Endothelial cell (in vitro differentiated cells): ENCODE data around the gene AXIN1. TPM values are rescaled to one million over a fixed set of nuclear protein-coding genes. Genes with fewer than 3 reads are reported as not detected.

Experiments
- DNase-seq: peaks from one replicate; pipeline ENCODE4 v3.0.0; 2021; ENCODE audit warnings: low spot score
- H3K27ac Mint-ChIP-seq: one replicate; pipeline ENCODE4 v1.8.0; 2021; ENCODE audit warnings: mixed read lengths, inconsistent platforms; ENCODE audit not compliant: unreplicated experiment
- H3K27me3 Mint-ChIP-seq: one replicate; pipeline ENCODE4 v1.8.0; 2021; ENCODE audit warnings: mild to moderate bottlenecking, moderate library complexity, mixed read lengths, inconsistent platforms; ENCODE audit not compliant: unreplicated experiment
- H3K36me3 Mint-ChIP-seq: one replicate; pipeline ENCODE4 v1.8.0; 2021; ENCODE audit warnings: mild to moderate bottlenecking, low read depth, mixed read lengths, inconsistent platforms; ENCODE audit not compliant: unreplicated experiment
- H3K4me1 Mint-ChIP-seq: one replicate; pipeline ENCODE4 v1.8.0; 2021; ENCODE audit warnings: mild to moderate bottlenecking, mixed read lengths, inconsistent platforms; ENCODE audit not compliant: unreplicated experiment
- H3K4me3 Mint-ChIP-seq: one replicate; pipeline ENCODE4 v1.8.0; 2021; ENCODE audit warnings: mild to moderate bottlenecking, mixed read lengths, inconsistent platforms; ENCODE audit not compliant: unreplicated experiment
- H3K9me3 Mint-ChIP-seq: one replicate; pipeline ENCODE4 v1.8.0; 2021; ENCODE audit warnings: mixed read lengths, inconsistent platforms; ENCODE audit not compliant: unreplicated experiment
- CTCF ChIP-seq: fragments of 200-600 bp; sonication (generic); IDR thresholded peaks from one replicate; pipeline ENCODE4 v1.5.0; 2021; ENCODE audit warnings: antibody characterized with exemption; ENCODE audit not compliant: unreplicated experiment
- total RNA-seq: library from RNA; stranded (reverse); fragmentation: NEBNext Ultra II Directional; extraction: Animal tissue kit (Norgen Biotek cat#: 25700); gene quantifications from one replicate; pipeline ENCODE4 v1.2.1, GENCODE V29; 2021; ENCODE audit not compliant: unreplicated experiment

AXIN1 gene
- total RNA-seq, 1 donor from 2014 or later = 17.5 TPM

- H3K9me3 Mint-ChIP-seq = no peaks in the 10 kb centered on the region
- peaks cover 12% of the 10 kb centered on the region for H3K36me3 Mint-ChIP-seq
- no peak for DNase-seq
- no peaks in the 10 kb centered on the region for H3K4me1 Mint-ChIP-seq
- no peak overlapping the region for H3K4me3 Mint-ChIP-seq
- no peak overlapping the region for H3K27ac Mint-ChIP-seq
- peaks cover 5% of the 10 kb centered on the region for H3K27me3 Mint-ChIP-seq
- TF ChIP-seq CTCF = no peak
These were observed 43.0 kb downstream of the AXIN1 start for GRCh38 chr16:309476-309875.

- Mint-ChIP-seq H3K4me3 (no peak overlapping the region), H3K9me3 (no peaks in the 10 kb centered on the region), H3K36me3 (peaks cover 10% of the 10 kb centered on the region), H3K27ac (no peak overlapping the region), H3K27me3 (peaks cover 7% of the 10 kb centered on the region), H3K4me1 (no peaks in the 10 kb centered on the region)
- DNase-seq = no peak
- no peak for TF ChIP-seq CTCF
These were observed 44.7 kb downstream of the AXIN1 start for GRCh38 chr16:307691-308312.

GRCh38 chr16:306911-307370 is 45.6 kb downstream of the AXIN1 start:
- Mint-ChIP-seq H3K36me3 (peaks cover 8% of the 10 kb centered on the region), H3K27me3 (peaks cover 7% of the 10 kb centered on the region), H3K4me3 (no peak overlapping the region), H3K4me1 (no peaks in the 10 kb centered on the region), H3K27ac (no peak overlapping the region), H3K9me3 (no peaks in the 10 kb centered on the region)
- TF ChIP-seq CTCF = no peak
- DNase-seq = no peak

- Mint-ChIP-seq H3K4me1 (no peaks in the 10 kb centered on the region), H3K27me3 (peaks cover 7% of the 10 kb centered on the region), H3K9me3 (no peaks in the 10 kb centered on the region), H3K36me3 (peaks cover 8% of the 10 kb centered on the region), H3K27ac (peak overlapping the region; percentile 5), H3K4me3 (peak overlapping the region; percentile 72)
- TF ChIP-seq CTCF = no peak
- no peak for DNase-seq
These were observed 46.5 kb downstream of the AXIN1 start for GRCh38 chr16:305916-306626.
